NCI-H1417 treated with DMSO at 0.1 percent for 48 hours (cell line): Measurements from ENCODE around the gene FHIT.

Experiments
- DNase-seq: peaks from one replicate; lab custom pipeline; 2025; lab: John Stamatoyannopoulos, UW

FHIT gene

GRCh38 chr3:60216462-60217075 lies 1034.7 kb downstream of the FHIT start:
- no peak for DNase-seq

DNA sequence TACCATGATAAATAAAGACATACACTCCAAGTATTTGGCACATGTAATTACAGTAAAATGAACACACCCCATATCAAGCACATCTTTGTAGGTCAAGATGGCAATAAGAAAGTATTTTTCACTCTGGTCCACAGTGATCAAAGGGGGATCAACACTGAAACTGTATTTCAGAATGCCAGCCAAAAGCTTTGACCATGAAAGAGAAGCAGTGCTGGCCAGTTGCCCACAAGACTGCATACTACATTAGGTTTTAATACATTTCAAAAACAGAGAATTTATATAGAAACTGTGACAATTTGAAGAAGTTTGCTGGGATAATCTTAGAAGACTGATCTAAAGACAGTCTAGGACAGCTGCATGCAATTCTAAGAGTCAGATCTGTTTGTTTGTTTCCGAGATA lies 1035.3 kb downstream of the FHIT start:
- DNase-seq: no peak

GRCh38 chr3:60207905-60208304 lies 1043.3 kb downstream of the FHIT start:
- no peak for DNase-seq

DNA sequence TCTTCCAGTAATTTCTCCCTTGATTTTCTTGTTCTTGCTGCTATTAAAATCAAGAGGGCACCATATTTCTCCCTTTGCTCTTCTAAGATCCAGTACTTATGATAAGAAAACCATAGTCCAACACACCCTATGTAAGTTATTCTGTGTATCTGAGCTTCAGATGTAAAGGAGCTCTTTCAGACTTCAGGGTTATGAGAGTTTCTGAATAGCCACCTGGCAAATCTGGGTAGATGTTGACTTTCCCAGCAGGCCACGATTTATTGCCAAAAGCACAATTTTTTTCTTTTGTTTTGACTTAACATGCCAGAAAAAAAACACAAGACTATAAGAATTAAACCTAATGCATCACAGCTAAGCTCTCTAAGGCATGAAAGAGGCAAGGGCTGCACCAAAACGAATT lies 1045.0 kb downstream of the FHIT start:
- DNase-seq: peak; percentile 20

GRCh38 chr3:60202052-60202726 lies 1049.1 kb downstream of the FHIT start:
- DNase-seq: no peak

DNA sequence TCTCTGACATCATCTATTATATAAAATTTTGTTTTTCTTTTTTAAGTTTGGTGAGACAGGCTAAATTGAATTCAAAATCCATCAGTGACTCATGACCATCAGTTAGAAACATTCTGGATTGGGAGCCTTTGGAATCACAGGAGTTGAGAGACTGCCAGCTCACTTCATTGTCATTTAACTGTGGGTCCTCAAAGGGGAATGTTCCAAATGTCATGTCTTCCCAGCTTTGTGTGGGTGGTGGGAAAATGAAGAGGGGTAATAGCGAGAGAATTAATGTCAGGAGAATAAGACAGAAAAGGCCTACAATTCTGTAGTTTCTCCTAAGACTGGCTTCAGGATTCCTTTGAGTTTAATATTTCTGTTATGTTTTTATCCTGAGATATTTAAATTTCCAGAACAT lies 1051.9 kb downstream of the FHIT start:
- DNase-seq: no peak

GRCh38 chr3:60198179-60198720 lies 1053.0 kb downstream of the FHIT start:
- DNase-seq: no peak

GRCh38 chr3:60192297-60193114 lies 1058.7 kb downstream of the FHIT start:
- no peak for DNase-seq

DNA sequence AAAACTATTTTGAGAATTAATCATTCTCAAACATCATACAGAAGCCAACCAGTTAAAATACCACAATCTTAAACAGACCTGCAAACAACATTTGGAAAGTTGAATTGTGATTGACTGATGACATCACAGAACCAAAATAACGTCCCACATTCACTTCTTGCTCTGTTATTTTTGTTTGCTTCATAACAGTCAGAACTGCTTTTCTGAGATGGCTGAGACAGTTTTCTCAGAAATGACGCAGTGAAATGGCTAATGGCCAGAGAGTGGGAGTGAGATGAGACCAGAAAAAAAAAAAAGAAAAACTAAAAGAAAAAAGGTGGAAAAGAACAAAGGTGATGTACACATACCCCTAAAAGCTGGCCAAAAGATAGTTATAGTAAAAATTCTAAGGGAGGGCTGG lies 1061.2 kb downstream of the FHIT start:
- no peak for DNase-seq

DNA sequence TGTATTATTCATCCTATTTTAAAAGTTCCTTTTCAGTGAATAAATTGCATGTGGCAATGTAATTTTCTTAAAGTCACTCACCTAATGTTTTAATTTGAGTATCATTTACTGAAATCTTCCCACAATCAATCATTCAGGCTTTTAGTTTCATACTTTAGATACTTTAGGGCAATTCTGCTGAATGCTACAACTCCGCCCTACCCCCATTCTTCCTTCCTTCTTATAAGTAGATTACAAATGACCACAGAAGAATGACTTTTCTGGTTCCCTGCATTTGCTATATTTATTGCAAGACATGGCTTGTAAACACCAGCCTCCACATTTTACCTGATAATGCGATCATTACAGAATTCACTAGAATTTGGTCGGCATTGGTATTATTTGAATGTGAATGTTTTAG lies 1061.9 kb downstream of the FHIT start:
- no peak for DNase-seq

DNA sequence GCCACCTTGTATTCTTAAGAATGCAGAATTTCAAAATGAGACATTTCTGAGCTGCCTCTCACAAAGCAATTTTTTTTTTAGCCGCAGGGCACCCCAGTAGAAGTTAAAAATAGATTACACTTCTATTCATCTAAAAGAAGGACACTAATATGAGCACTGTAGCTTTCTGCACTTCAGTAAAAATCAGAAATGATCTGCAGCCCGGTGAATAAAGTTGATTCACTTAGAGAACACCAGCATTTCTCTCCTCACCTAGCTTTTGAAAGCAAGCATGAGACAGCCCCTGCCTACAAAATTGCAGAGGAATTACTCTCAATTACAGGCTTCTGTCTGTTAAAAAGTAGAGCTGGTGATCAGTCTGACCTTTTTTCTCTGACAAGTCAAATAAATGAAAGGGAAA lies 1062.4 kb downstream of the FHIT start:
- no peak for DNase-seq

DNA sequence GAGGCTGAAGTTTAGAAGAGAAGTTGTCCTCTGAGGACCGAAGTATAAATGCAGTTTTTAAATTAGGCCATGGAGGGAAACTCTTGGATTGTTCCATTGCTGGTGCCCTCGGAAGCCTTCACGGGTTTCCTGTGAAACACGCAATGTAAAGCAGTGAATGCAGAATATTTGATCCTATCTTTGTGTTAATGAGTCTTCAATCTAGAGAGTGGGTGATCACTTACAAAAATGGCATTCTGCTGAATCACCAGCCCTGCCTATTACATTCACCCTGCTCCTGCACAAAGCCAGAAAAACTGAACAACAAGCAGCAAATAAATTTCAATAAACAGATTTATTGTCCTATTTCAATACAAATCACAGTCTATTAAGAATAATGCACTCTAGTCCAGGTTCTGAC lies 1063.9 kb downstream of the FHIT start:
- no peak for DNase-seq

DNA sequence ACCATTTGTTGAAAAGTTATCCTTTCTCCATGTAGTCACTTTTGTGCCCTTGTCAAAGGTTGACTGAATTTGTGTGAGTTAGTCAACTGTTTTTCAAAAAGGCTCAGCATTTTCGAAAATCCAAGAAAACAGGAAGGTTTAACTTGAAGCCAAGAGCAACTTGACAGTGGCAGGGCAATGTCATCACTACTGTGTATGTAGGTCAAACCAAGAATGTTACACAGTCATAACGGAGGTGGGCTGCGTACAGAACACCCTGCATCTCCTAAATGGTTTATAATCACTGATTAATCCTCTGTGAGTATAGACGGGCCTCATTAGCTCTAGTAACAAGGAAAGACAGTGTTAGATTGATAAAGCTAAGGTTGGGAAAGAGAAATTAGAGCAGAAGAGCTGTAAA lies 1064.9 kb downstream of the FHIT start:
- DNase-seq: no peak

DNA sequence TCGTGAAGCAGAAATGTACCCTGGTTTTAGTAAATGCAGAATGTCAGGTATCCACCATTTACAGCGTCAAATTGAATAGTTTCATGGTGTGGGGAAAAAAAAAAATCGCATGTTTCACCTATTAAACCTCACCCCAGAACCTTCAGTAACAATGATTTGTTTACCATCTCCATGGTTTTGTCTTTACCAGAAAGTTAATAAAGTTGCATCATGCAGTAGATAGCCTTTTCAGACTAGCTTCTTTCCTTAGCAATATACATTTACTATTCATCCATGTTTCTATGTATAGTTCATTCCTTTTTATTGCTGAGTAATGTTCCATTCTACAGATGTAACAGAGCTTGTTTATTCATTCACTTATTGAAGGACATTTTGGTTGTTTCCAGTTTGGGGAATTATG lies 1066.1 kb downstream of the FHIT start:
- DNase-seq: no peak

GRCh38 chr3:60182697-60183096 lies 1068.6 kb downstream of the FHIT start:
- no peak for DNase-seq

DNA sequence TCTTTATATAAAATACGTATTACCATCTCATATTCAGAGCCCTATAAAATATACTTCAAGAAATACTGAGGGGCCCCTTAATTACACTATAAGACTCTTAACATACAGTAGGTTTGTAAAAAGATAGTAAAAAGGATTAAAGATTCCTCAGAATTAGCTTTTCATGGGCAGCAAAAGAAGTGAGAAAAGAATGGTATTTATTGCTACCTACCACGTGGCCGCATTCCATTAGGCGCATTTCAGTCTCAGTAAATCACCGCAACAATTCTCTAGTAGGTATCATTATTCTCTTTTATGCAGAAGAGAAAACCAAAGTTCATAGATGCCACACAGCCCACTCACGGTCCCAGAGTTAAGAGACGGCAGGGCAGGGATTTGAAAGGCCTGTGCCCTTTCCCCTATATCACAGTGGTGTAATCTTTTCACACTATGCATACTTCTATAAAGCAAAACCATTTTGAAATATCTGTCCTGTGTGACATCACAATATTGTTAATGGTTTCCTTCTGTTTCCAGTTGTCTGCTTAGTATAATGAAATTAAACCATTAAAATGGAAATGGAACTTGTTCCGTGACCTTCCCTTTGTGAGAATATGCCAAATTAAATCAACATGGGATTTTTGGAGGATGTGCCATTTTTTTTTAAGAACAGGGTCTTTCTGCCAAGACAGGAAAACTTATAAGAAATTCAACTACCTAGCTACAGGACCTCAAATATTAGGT lies 1072.2 kb downstream of the FHIT start:
- DNase-seq: no peak

- DNase-seq: no peak
These were observed 1073.5 kb downstream of the FHIT start for GRCh38 chr3:60177726-60178125.

DNA sequence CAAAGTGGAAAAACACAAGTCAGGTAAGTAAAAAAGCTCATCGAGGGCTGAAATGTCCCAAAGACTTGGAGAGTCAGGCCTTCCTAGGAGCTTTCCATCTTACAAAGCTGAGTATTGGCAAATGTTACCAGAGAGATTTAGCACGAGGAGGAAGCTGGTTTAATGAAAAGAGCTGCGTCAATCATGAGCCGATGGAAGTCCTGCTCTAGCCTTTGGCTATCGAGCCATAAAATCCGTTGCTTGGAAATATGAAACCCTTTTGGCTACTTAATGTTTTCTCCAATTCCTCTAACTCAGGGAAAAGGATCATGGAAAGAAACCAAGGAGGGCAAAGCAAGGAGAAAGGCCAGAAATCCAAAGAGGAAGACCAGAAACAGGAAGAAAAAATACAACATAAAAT lies 1074.6 kb downstream of the FHIT start:
- DNase-seq: no peak

DNA sequence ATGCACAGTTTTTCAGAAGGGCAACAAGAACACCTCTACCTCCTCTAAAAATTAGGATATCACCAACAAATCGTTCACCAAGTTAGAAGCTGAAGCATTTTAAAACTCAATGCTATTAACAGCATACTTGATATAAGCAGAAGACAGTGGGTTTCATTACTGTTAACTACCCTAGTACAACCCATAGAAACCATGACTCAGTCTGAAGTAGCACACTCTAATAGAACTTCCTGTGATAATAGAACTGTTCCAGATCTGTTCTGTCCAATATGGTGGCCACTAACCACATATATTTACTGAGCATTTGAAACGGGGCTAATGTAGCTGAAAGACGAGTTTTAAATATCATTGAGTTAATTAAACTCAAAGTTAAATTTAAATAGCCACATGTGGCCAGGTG lies 1075.6 kb downstream of the FHIT start:
- DNase-seq: no peak

- no peak for DNase-seq
These were observed 1081.5 kb downstream of the FHIT start for GRCh38 chr3:60169755-60170154.

DNA sequence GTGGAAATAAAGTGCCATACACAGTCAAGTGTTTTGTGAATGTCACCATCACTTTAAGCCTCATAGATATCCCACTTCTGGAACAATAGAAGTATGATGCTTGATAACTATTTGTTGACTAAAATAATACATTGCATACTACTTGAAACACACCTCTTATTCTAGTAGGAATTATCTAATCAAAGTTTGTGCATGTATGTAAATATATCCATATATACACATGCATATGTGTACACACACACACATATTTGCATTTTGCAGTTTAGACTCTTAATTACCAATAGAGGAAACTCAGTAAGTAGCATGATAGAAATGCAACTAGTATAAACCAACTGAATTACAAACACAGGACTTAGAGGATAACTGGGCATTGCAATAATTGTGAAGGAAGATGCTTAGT lies 1084.1 kb downstream of the FHIT start:
- DNase-seq: no peak
